Activated T-helper 17 cell treated with anti-CD3 and anti-CD28 coated beads, Interleukin-2, amount 50 U/mL, for 72 hours (primary cell): Measurements from ENCODE around the gene OSBPL2. TPM values are rescaled to one million over a fixed set of nuclear protein-coding genes. Genes with fewer than 3 reads are reported as not detected.

Experiments
- ATAC-seq: fragments of 150-1000 bp; cut with Tn5 transposase; replicated peaks from 2 replicates; pipeline ENCODE4 v1.10.0; 2021; ENCODE audit warnings: mild to moderate bottlenecking, moderate library complexity
- H3K27ac Mint-ChIP-seq: one replicate; pipeline ENCODE4 v1.8.0; 2022; ENCODE audit warnings: mixed read lengths
- H3K27me3 Mint-ChIP-seq: one replicate; pipeline ENCODE4 v1.8.0; 2022; ENCODE audit warnings: mixed read lengths
- H3K36me3 Mint-ChIP-seq: one replicate; pipeline ENCODE4 v1.8.0; 2022; ENCODE audit warnings: low read depth, mild to moderate bottlenecking, mixed read lengths
- H3K4me1 Mint-ChIP-seq: one replicate; pipeline ENCODE4 v1.8.0; 2022; ENCODE audit warnings: mixed read lengths
- H3K4me3 Mint-ChIP-seq: one replicate; pipeline ENCODE4 v1.8.0; 2022; ENCODE audit warnings: mild to moderate bottlenecking, mixed read lengths
- H3K9me3 Mint-ChIP-seq: one replicate; pipeline ENCODE4 v1.8.0; 2022; ENCODE audit warnings: mixed read lengths
- total RNA-seq, 2 donors: library from RNA; stranded (reverse); gene quantifications; one replicate each; pipeline ENCODE4 v1.2.3, GENCODE V29; 2022

OSBPL2 gene
- total RNA-seq, result 10 to 100 TPM; 25.6 to 34.7 TPM

- peak within 1 kb of the TSS; percentile 91 for H3K27ac Mint-ChIP-seq
- no peaks in the 10 kb centered on the region for H3K9me3 Mint-ChIP-seq
- peak; percentile 99 for ATAC-seq
- peaks cover 11% of the 10 kb centered on the region for H3K4me1 Mint-ChIP-seq
- peak within 1 kb of the TSS; percentile 85 for H3K4me3 Mint-ChIP-seq
- H3K36me3 Mint-ChIP-seq, result no peaks in the 10 kb centered on the region
- H3K27me3 Mint-ChIP-seq, result no peaks in the 10 kb centered on the region
Measured at GRCh38 chr20:62237801-62238568, at the start of gene OSBPL2. TSS of gene OSBPL2 (plus strand) at chr20:62238521. CDS start at chr20:62256185, 17,664 bp downstream.

DNA sequence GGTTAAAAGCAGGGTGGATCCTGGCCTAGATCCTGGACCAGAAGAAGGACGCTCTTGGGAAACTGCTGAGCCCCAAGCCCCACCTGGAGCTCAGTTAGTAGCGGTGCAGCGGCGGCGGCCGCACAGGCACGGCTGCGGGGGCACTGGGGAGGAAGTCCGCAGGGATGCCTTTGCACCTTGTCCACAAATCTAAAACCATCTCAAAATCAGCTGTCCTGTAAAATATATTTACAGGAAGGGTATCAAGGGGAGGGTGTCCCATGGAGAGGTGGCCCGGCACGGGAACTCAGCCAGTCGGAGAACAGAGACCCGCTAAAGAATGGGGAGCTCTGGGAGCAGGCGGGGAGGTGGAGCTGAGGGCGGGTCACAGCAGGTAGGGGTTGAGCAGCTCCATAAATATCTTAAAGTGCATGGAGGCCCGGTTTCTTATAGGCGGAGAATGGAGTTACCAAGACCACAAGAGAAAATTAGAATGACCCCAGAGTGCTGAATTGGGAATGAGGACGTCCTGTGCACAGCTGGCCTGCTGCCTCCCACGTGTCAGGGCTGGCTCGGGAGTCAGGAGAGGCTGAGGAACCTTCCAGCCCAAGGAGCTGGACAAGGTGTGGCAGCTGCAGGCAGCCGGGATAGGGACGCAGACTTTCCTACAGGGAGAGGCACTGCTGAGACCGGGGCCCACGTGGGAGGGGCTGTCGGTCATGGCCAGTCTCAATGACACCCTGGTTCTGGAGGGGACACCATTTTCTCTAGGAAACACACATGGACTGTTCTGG is 47.5 kb upstream of the OSBPL2 start:
- H3K27me3 Mint-ChIP-seq, result no peaks in the 10 kb centered on the region
- peaks cover 50% of the 10 kb centered on the region for H3K36me3 Mint-ChIP-seq
- no peaks in the 10 kb centered on the region for H3K9me3 Mint-ChIP-seq
- peaks cover 18% of the 10 kb centered on the region for H3K4me1 Mint-ChIP-seq
- no peak overlapping the region for H3K27ac Mint-ChIP-seq
- ATAC-seq, result no peak
- H3K4me3 Mint-ChIP-seq, result no peak overlapping the region

DNA sequence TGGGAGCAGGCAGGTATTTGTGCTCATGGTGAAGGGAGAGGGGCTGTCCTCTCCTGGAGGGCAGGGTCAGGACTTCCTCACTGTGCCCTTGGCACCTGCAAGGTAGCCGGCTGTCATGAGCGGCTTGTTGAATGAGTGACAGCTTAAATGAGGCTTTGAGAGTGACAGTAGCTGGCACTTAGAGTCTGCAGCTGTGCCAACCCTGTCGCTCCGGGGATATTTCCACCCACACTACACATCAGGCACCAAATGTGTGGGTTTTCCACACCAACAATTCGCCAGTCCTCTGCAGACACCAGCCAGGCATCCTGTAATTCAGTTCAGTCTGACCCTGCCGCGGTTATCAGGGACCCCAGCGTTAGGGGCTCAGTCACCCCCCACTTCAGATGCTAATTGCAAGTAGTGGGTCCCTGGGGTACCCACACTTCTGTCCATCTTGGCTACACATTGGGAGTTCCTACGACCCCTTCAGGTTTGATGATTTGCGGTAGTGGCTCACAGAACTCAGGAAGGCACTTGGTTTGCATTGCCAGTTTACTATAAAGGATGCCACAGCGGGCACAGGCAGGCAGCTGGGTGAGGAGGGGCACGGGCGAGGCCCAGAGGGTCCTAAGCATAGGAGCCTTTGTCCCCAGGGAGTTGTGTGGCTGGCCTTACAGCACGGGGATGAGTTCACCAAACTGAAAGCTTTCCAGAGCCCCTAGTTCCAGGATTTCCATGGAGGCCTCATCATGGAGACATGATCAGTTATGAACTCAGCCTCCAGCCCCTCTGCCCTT is 46.4 kb upstream of the OSBPL2 start:
- Mint-ChIP-seq H3K36me3 (peaks cover 58% of the 10 kb centered on the region), H3K27ac (no peak overlapping the region)

GRCh38 chr20:62192635-62193034 is 45.7 kb upstream of the OSBPL2 start:
- Mint-ChIP-seq H3K4me3 (no peak overlapping the region), H3K9me3 (no peaks in the 10 kb centered on the region), H3K36me3 (peaks cover 62% of the 10 kb centered on the region), H3K4me1 (peaks cover 12% of the 10 kb centered on the region), H3K27ac (no peak overlapping the region), H3K27me3 (no peaks in the 10 kb centered on the region)
- no peak for ATAC-seq

More for the DNA sequence above, 46.4 kb upstream of the OSBPL2 start:
- Mint-ChIP-seq H3K9me3 (no peaks in the 10 kb centered on the region), H3K4me3 (no peak overlapping the region), H3K4me1 (peaks cover 14% of the 10 kb centered on the region), H3K27me3 (no peaks in the 10 kb centered on the region)
- ATAC-seq, result no peak

GRCh38 chr20:62193079-62194025 is 45.0 kb upstream of the OSBPL2 start:
- Mint-ChIP-seq H3K4me3 (no peak overlapping the region), H3K36me3 (peaks cover 63% of the 10 kb centered on the region)

GRCh38 chr20:62195075-62195405 is 43.3 kb upstream of the OSBPL2 start:
- Mint-ChIP-seq H3K4me1 (peaks cover 6% of the 10 kb centered on the region), H3K4me3 (no peak overlapping the region), H3K36me3 (peaks cover 65% of the 10 kb centered on the region), H3K27ac (no peak overlapping the region), H3K9me3 (no peaks in the 10 kb centered on the region), H3K27me3 (no peaks in the 10 kb centered on the region)
- no peak for ATAC-seq

More at GRCh38 chr20:62193079-62194025, 45.0 kb upstream of the OSBPL2 start:
- H3K9me3 Mint-ChIP-seq, result no peaks in the 10 kb centered on the region
- peaks cover 8% of the 10 kb centered on the region for H3K4me1 Mint-ChIP-seq
- H3K27ac Mint-ChIP-seq, result no peak overlapping the region
- no peak for ATAC-seq
- no peaks in the 10 kb centered on the region for H3K27me3 Mint-ChIP-seq

GRCh38 chr20:62195736-62196135 is 42.6 kb upstream of the OSBPL2 start:
- H3K27ac Mint-ChIP-seq, result no peak overlapping the region
- no peak for ATAC-seq
- no peak overlapping the region for H3K4me3 Mint-ChIP-seq
- H3K9me3 Mint-ChIP-seq, result no peaks in the 10 kb centered on the region
- H3K27me3 Mint-ChIP-seq, result no peaks in the 10 kb centered on the region
- H3K4me1 Mint-ChIP-seq, result peaks cover 4% of the 10 kb centered on the region
- peaks cover 65% of the 10 kb centered on the region for H3K36me3 Mint-ChIP-seq

GRCh38 chr20:62196286-62196685 is 42.0 kb upstream of the OSBPL2 start:
- Mint-ChIP-seq H3K4me1 (peaks cover 4% of the 10 kb centered on the region), H3K27ac (no peak overlapping the region), H3K36me3 (peaks cover 66% of the 10 kb centered on the region), H3K27me3 (no peaks in the 10 kb centered on the region), H3K9me3 (no peaks in the 10 kb centered on the region), H3K4me3 (no peak overlapping the region)
- no peak for ATAC-seq

- H3K36me3 Mint-ChIP-seq, result peaks cover 76% of the 10 kb centered on the region
- H3K4me3 Mint-ChIP-seq, result no peak overlapping the region
- H3K4me1 Mint-ChIP-seq, result peaks cover 4% of the 10 kb centered on the region
- ATAC-seq, result no peak
- H3K9me3 Mint-ChIP-seq, result no peaks in the 10 kb centered on the region
- H3K27me3 Mint-ChIP-seq, result no peaks in the 10 kb centered on the region
- H3K27ac Mint-ChIP-seq, result no peak overlapping the region
Measured at GRCh38 chr20:62197311-62197710, 41.0 kb upstream of the OSBPL2 start.

- Mint-ChIP-seq H3K27me3 (no peaks in the 10 kb centered on the region), H3K9me3 (no peaks in the 10 kb centered on the region), H3K36me3 (peaks cover 80% of the 10 kb centered on the region), H3K4me3 (no peak overlapping the region), H3K27ac (no peak overlapping the region), H3K4me1 (peaks cover 4% of the 10 kb centered on the region)
- no peak for ATAC-seq
Measured at GRCh38 chr20:62197801-62198200, 40.5 kb upstream of the OSBPL2 start.

DNA sequence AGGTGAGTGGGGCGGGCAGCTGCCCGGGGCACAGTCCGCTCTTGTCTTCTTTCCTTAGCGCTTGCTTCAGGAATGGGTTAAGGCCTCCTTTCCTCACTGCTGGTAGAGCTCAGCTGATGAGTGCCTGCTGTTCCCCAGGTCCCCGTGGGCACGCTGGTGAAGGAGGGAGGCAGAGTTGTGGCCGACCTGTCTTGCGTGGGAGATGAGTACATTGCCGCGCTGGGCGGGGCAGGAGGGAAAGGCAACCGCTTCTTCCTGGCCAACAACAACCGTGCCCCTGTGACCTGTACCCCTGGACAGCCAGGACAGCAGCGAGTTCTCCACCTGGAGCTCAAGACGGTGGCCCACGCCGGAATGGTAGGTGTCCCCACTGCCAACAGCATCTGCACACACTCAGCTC is 39.8 kb upstream of the OSBPL2 start:
- H3K4me1 Mint-ChIP-seq, result peaks cover 4% of the 10 kb centered on the region
- no peak overlapping the region for H3K27ac Mint-ChIP-seq
- no peak overlapping the region for H3K4me3 Mint-ChIP-seq
- H3K27me3 Mint-ChIP-seq, result no peaks in the 10 kb centered on the region
- H3K9me3 Mint-ChIP-seq, result no peaks in the 10 kb centered on the region
- H3K36me3 Mint-ChIP-seq, result peaks cover 80% of the 10 kb centered on the region
- ATAC-seq, result no peak

- no peak for ATAC-seq
- no peaks in the 10 kb centered on the region for H3K27me3 Mint-ChIP-seq
- no peak overlapping the region for H3K4me3 Mint-ChIP-seq
- peaks cover 82% of the 10 kb centered on the region for H3K36me3 Mint-ChIP-seq
- peaks cover 4% of the 10 kb centered on the region for H3K4me1 Mint-ChIP-seq
- no peak overlapping the region for H3K27ac Mint-ChIP-seq
- no peaks in the 10 kb centered on the region for H3K9me3 Mint-ChIP-seq
Measured at GRCh38 chr20:62198931-62199330, 39.4 kb upstream of the OSBPL2 start.

- ATAC-seq, result no peak
- no peak overlapping the region for H3K4me3 Mint-ChIP-seq
- no peak overlapping the region for H3K27ac Mint-ChIP-seq
- no peaks in the 10 kb centered on the region for H3K9me3 Mint-ChIP-seq
- peaks cover 75% of the 10 kb centered on the region for H3K36me3 Mint-ChIP-seq
- H3K4me1 Mint-ChIP-seq, result peaks cover 2% of the 10 kb centered on the region
- no peaks in the 10 kb centered on the region for H3K27me3 Mint-ChIP-seq
Measured at GRCh38 chr20:62200491-62201172, 37.7 kb upstream of the OSBPL2 start.
